ENCODE results near the gene RPL13A.
"Not testable (repeated sequence)": the region's sequence is repeated elsewhere in the genome, so short reads cannot be mapped to it uniquely, and the experiment has no call there.

The RPL13A gene

DNA sequence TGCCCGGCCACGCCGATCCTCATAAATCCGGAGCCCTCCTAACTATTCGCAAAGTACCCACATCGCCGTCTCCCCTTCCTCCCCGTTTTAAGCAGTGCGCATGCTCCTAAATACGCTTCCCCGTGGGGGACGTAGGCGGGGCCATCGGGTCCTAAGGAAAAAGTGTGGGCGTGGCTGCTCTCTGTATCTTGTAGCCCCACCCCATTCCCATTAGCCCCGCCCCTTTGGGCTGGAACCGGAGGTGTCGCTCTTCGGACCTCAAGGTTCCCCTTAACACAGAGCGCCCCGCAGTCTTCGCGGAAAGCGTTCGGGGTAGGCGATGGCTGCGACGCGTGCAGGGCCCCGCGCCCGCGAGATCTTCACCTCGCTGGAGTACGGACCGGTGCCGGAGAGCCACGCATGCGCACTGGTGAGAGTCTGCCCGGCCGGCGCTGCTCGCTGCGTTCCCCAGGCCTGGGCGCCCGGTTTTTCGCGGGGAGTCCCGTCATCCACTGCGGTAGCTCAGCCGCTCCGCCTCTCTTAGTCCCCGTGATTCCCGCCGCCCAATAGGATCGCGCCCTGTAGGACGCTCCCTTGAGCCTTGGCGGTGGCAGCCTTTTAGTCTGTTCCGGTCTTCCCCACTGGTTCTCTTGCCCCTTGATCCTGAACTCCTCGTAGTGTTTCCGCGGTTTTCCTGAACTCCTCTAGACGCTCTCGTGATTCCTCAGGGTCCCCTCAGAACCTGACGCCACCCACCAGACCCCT lies 34.2 kb upstream of the RPL13A start, which contains the start of gene ALDH16A1:
Gene ALDH16A1 (plus strand): TSS at position 213 of the 744 bp plus-strand sequence. CDS start 107 bp downstream, at position 320.
- peak; percentile 98 to 100 (median 99) for DNase-seq
- intact Hi-C loops (cut with DNase I), result no loop called here

DNA sequence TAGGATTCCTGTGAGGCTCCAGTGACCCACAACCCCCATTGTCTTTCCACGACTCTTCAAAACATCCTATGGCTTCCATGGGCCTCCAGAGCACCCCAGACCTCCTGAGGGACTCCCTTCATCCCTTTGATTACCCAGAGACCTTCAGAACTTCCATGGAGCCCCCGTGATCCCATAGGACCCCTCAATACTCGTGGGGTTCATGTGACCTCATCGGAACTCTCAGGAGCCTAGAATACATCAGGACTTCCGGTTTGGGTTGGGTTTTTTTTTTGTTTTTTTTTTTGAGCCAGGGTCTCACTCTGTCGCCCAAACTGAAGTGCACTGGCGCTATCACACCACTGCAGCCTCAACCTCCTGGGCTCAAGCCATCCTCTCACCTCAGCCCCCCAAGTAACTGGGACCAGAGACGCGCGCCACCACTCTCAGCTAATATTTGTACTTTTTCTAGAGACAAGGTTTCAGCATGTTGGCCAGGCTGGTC lies 33.6 kb upstream of the RPL13A start:
- intact Hi-C loops (cut with DNase I), result no loop called here
- DNase-seq, result no peak

DNA sequence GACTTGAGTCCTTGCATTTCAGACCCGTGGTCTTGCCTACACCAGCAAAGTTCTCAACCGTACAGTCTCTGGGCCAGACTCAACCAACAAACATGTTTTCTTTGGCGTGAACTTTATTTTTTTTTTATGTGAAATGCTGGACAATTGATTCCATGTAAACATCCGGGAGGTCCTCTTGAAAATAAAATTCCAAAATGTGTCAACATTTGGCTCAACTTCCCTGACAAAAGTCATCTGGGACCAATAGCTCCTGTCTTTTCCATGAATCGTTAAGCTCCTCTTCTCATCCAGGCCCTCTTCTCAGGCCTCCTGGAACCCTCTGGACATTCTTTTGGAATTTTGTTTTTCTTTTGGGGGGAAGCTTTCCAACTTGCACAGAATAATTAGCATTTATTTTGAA lies 31.6 kb upstream of the RPL13A start:
- intact Hi-C loops (cut with DNase I), result no loop called here
- no peak for DNase-seq

DNA sequence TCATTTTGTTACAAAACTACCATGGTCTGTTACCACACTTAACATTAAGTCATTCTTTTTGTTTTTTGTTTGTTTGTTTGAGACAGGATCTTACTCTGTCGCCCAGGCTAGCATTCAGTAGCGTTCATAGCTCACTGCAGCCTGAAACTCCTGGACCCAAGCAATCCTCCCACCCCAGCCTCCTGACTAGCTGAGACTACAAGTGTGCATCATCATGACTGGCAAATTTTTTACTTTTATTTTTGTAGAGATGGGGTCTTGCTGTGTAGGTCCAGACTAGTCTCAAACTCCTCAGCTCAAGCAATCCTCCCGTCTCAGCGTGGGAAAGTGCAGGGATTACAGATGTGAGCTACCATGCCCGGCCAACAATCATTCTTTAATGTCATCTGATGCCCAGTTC lies 31.1 kb upstream of the RPL13A start:
- intact Hi-C loops (cut with DNase I), result no loop called here
- DNase-seq, result no peak

DNA sequence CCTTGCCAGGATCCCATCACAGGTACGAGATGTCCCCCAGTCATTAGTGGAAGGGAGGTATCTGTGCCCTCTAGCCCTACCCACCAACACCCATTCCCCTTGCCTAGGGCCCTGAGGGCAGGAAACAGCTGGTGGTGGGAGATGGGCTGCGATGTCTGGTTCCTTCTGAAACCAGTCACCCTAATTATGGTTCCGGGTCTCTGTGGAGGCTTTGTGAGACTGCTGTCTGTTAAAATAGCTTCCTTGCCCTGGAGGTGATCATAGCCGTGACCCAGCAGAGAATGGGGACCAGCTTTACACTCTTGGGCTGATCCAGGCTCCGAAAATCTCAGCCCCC lies 28.9 kb upstream of the RPL13A start:
- intact Hi-C loops (cut with DNase I), result no loop called here
- no peak for DNase-seq

DNA sequence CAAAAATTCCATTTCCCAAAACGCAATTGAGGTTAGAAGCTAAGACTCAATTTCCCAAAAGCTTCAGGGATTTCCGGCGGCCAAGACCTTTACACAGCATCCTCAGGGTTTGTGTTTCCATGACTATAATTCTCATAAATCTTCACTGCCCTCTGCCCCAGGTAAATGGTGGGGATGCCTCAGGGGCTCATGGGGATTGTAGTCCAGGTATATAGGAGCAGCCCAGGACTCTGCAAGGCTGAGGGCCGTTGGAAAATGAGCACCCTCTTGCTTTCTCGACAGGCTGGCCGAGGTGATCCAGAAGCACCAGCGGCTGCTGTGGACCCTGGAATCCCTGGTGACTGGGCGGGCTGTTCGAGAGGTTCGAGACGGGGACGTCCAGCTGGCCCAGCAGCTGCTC lies 28.0 kb upstream of the RPL13A start:
- DNase-seq, result no peak
- intact Hi-C loops (cut with DNase I), result no loop called here

DNA sequence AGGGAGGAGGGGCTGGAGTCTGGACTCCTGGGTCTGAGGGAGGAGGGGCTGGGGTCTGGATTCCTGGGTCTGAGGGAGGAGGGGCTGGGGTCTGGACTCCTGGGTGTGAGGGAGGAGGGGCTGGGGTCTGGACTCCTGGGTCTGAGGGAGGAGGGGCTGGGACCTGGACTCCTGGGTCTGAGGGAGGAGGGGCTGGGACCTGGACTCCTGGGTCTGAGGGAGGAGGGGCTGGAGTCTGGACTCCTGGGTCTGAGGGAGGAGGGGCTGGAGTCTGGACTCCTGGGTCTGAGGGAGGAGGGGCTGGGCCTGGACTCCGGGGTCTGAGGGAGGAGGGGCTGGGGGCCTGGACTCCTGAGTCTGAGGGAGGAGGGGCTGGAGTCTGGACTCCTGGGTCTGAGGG lies 26.3 kb upstream of the RPL13A start:
- intact Hi-C loops (cut with DNase I); DNase-seq: not testable (repeated sequence)

DNA sequence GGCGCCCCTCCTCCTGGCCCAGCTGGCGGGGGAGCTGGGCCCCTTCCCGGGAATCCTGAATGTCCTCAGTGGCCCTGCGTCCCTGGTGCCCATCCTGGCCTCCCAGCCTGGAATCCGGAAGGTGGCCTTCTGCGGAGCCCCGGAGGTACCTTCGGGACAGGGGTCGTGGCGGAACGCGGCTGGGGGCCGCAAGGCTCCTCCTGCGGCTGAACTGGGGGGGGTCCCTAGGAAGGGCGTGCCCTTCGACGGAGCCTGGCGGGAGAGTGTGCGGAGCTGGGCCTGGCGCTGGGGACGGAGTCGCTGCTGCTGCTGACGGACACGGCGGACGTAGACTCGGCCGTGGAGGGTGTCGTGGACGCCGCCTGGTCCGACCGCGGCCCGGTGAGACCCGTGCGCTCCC lies 25.8 kb upstream of the RPL13A start:
- intact Hi-C loops (cut with DNase I), result no loop called here

DNA sequence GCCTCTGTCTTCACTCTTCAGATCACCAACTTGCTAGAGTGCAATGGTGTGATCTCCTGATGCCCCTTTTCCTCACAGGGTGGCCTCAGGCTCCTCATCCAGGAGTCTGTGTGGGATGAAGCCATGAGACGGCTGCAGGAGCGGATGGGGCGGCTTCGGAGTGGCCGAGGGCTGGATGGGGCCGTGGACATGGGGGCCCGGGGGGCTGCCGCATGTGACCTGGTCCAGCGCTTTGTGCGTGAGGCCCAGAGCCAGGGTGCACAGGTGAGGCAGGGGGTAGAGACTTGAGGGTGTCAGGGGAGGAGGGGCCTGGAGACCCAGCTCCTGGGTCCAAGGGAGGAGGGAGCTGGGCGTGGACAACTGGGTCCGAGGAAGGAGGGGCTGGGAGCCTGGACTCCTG lies 24.9 kb upstream of the RPL13A start:
- intact Hi-C loops (cut with DNase I), result no loop called here
- DNase-seq, result no peak

More for the DNA sequence above, 25.8 kb upstream of the RPL13A start:
- DNase-seq, result no peak

DNA sequence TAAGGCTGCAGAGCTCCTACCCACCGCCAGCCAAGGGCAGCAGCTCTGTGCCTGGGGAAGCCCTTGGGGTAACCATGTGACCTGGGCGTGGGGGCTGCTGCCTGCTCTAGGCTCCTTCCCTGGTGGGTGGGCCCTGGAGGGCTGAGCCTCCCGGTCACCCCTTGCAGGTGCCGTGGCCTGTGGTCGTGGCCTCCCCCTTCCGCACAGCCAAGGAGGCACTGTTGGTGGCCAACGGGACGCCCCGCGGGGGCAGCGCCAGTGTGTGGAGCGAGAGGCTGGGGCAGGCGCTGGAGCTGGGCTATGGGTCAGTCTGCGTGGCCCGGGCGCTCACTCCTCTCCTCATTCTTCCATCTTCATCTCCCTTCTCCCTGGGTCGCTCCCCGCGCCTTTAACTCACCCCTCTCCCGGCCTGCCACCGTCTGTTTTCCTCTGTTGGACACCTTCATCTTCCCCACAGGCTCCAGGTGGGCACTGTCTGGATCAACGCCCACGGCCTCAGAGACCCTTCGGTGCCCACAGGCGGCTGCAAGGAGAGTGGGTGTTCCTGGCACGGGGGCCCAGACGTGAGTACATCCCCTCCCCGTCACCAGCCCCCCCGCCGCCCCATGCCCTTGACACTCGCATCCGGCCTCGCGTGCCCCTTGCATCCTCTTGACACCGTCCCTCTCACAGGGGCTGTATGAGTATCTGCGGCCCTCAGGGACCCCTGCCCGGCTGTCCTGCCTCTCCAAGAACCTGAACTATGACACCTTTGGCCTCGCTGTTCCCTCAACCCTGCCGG lies 23.3 kb upstream of the RPL13A start:
- DNase-seq, result no peak
- intact Hi-C loops (cut with DNase I), result no loop called here

DNA sequence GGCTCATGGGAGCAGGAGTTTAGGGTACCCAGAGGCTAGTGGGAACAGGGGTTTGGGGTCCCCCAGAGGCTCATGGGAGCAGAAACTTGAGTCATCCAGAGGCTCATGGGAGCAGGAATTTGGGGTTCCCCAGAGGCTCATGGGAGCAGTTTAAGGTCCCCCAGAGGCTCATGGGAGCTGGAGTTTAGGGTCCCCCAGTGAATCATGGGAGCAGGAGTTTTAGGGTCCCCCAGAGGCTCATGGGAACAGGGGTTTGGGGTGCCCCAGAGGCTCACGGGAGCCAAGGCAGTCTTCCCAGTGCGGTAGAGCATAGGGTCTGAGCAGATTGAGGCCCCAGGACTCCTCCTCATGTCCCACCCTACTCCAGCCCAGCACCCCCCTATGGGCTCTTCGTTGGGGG lies 22.0 kb upstream of the RPL13A start:
- no peak for DNase-seq
- intact Hi-C loops (cut with DNase I), result no loop called here

DNA sequence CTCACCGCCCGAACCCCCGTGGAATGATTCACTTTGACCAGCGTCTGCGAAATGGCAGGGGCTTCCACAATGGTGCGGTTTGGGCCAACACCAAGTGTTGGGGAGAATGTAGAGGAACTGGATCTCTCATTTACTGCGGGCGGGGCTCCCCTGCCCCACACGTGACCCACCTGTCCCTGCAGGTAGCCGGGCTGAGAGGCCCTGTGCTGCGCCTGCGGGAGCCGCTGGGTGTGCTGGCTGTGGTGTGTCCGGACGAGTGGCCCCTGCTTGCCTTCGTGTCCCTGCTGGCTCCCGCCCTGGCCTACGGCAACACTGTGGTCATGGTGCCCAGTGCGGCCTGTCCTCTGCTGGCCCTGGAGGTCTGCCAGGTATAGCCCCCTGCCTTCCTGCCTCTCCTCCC lies 19.2 kb upstream of the RPL13A start:
- DNase-seq, result no peak
- intact Hi-C loops (cut with DNase I), result no loop called here

DNA sequence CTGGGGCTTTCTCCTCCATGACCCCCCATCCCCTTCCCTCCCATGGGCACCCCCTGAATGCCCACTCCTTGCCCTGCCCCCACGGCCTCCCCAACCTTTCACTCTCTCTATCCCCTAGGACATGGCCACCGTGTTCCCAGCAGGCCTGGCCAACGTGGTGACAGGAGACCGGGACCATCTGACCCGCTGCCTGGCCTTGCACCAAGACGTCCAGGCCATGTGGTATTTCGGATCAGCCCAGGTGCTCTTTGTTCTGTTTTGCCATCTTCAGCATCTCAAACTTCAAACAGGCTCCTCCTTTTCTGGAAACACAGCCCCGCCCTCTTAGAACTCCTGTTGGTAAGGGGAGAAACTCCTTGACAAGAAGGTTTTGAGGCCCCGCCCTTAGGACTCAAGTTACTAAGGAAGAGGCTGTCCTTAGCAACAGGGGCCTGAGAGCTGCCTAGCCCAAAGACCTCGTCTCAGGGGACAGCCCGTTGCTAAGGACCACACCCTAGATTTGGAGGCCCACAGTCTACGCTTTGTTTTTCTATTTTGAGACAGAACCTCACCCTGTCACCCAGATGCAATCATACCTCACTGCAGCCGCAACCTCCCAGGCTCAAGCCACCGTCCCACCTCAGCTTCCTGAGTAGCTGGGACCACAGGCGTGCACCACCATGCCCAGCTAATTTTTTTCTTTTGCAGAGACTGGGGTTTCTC lies 18.5 kb upstream of the RPL13A start:
- intact Hi-C loops (cut with DNase I), result no loop called here
- DNase-seq, result peak in 1 of 42 donors; percentile 22

DNA sequence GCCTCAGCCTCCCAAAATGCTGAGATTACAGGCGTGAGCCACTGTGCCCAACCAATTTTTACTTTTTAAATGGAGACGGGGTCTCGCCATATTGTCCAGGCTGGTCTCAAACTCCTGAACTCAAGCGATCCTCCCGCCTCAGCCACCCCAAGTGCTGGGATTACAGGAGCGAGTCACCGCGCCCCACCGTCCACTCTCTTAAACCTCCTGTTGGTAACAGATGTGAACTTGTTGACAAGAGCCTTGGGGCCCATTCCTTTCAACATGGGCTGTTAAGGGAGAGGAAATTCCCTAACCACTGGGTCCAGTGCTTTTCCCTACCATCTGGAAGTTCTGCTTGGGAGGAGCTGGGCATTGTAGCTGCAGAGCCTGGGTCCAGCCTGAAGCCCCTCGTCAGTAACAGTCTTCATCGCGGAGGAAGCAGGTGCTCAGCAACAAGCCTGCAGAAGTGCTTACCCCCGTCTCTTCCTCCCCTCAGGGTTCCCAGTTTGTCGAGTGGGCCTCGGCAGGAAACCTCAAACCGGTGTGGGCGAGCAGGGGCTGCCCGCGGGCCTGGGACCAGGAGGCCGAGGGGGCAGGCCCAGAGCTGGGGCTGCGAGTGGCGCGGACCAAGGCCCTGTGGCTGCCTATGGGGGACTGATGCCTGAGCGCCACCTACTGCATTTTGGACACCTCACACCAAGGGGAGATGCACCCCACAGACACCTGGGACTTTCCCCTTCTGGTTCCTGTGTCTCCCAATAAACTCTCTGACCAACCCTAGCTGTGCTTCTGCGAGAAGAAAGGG lies 17.4 kb upstream of the RPL13A start:
- no peak for DNase-seq
- intact Hi-C loops (cut with DNase I), result no loop called here

DNA sequence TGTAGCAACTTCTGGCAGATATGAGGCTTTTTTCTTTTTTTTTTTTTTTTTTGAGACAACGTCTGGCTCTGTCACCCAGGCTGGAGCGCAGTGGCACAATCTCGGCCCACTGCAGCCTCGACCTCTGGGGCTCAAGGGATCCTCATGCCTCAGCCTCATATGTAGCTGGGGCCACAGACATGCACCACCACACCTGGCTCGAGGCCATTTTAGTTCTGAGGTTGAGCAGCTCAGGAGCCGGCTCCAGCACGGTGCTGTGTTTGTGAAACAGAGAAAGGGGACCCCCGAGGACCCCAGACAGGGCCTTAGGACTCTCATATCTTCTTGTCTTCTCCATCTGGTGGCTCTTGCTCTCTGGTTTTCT lies 16.8 kb upstream of the RPL13A start:
- no peak for DNase-seq
- intact Hi-C loops (cut with DNase I), result no loop called here

DNA sequence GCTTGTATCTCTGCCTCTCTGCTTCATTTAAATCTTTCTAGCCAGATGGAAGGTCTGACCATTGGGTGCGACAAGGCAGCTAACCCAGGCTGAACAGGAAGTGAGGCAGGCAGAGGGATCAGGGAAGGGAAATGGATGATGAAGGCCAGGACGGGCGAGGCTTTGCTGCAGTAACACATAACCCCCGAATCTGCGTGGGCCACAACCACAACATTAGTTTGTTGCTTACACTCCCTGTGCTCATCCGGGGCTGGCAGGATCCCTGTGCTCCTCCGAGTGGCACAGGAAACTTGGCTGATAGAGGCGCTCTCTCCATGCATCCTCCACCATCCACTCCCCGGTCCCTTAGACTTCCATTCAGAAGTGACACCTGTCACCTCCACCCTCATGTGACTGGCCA lies 14.5 kb upstream of the RPL13A start:
- intact Hi-C loops (cut with DNase I), result no loop called here
- no peak for DNase-seq

DNA sequence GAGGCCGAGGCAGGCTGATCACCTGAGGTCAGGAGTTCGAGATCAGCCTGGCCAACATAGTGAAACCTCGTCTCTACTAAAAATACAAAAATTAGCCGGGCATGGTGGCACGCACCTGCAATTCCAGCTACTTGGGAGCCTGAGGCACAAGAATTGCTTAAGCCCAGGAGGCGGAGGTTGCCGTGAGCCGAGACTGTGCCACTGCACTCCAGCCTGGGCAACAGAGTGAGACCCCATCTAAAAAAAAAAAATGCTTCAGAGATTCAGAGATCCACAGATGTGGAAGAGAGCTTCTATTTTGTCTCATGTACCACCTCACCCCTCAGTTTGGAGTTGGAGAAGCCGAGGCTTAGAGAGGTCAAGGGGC lies 13.9 kb upstream of the RPL13A start:
- intact Hi-C loops (cut with DNase I); DNase-seq: not testable (repeated sequence)

DNA sequence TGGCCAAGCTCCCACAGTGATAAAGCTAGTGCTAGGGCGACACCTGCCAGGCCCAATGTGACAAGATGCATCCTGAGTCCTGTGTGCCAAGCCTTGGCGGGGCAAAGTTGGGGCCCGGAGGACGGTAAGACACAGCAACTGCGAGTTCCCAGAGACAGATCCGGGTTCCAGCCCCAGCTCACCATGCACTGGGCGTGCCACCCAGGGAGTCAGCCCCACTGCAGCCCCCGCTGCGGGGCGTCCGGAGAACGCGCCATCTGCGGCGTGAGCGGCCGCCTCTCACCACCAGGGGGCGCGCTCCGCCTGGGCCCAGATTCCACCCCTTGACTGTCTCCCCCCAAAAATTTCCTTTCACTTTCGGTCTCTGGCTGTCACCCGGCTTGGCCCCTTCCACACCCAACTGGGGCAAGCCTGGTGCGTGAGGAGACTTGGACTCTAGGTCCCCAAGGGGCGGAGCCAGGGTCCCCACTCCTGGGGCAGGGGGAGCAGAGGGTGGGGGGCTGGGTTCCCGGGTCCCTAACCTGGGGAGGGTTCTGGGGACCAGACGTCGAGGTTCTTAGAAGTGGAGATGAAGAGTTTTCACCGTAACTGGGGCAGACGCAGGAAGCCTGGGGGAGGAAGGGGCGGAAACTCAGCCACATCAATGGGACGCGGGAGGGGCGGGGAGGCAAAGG lies 13.4 kb upstream of the RPL13A start, which contains the start of gene FLT3LG:
Gene FLT3LG (plus strand): TSS at position 348 of the 674 bp plus-strand sequence. CDS start 425 bp downstream, outside the sequence.
- DNase-seq, result peak; percentile 24 to 85 (median 65)
- intact Hi-C loops (cut with DNase I), result loop anchor here (2.0 kb wide), 1 partner anchor 73 kb away; no protein-coding TSS in a partner anchor

DNA sequence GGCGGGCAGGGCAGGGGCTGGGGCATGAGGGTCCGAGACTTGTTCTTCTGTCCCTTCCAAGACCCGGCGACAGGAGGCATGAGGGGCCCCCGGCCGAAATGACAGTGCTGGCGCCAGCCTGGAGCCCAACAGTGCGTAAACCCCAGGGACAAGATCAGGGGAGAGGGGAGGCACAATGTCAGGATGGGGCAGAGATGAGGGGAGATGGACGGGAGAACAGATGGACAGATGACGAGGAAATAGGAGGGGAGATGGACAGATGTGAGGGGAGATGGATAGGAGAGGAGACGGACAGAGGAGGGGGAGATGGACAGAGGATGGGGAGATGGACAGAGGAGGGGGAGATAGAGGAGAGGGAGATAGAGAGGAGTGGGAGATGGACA lies 12.9 kb upstream of the RPL13A start:
- intact Hi-C loops (cut with DNase I), result loop anchor here (2.0 kb wide), 1 partner anchor 72 kb away; no protein-coding TSS in a partner anchor
- DNase-seq, result no peak
